H1 (cell line): Measurements from ENCODE around the gene SYNDIG1. TPM values are rescaled to one million over a fixed set of nuclear protein-coding genes. Genes with fewer than 3 reads are reported as not detected.

Experiments
- CEBPB ChIP-seq: IDR thresholded peaks from 2 replicates; pipeline ENCODE4 v1.6.1; 2012; ENCODE audit warnings: low read depth, low read length
- CTBP2 ChIP-seq: IDR thresholded peaks from 2 replicates; pipeline ENCODE4 v1.7.0; 2011; ENCODE audit warnings: borderline replicate concordance, mild to moderate bottlenecking, moderate library complexity, mixed read lengths, low read length; ENCODE audit not compliant: insufficient read depth, insufficient read length
- MAX ChIP-seq: IDR thresholded peaks from 2 replicates; pipeline ENCODE4 v1.6.1; 2012; ENCODE audit warnings: inconsistent platforms
- polyA plus RNA-seq, 7 experiments: library from polyadenylated mRNA; depleted of rRNA in 3 of 7; stranded (reverse) in 5 of 7; unstranded in 2 of 7; fragments of >200 nt in 5 of 7; fragments of 200-250 nt in 2 of 7; gene quantifications; 1 replicate in 5 of 7; 2 replicates in 1 of 7; 4 replicates in 1 of 7; pipeline versions ENCODE4 v1.2.1 to v1.2.3, GENCODE V29; 2011 to 2013; ENCODE audit warnings: missing spikeins in 2 of 7, mixed read lengths in 2 of 7
- total RNA-seq: library from RNA; stranded (reverse); fragmentation: NEBNext Ultra II Directional; extraction: Animal tissue kit (Norgen Biotek cat#: 25700); gene quantifications from 2 replicates; pipeline ENCODE4 v1.2.1, GENCODE V29; 2021

The SYNDIG1 gene
- total and polyA plus RNA-seq, 2 of the 8 experiments (the other 6 are each of a cell fraction or from before 2014, with no cell fraction given) = 6.5 to 7.8 TPM

- TF ChIP-seq MAX = no peak
- TF ChIP-seq CTBP2 = no peak
- TF ChIP-seq CEBPB = no peak
These were observed 195.8 kb downstream of the SYNDIG1 start (continued) for GRCh38 chr20:24665196-24665595.
